ENCODE data around the gene THAP12. TPM values are rescaled to one million over a fixed set of nuclear protein-coding genes. Genes with fewer than 3 reads are reported as not detected.

The THAP12 gene
- total and polyA plus RNA-seq, 2 experiments from 2014 or later = 20.1 to 36.0 TPM

DNA sequence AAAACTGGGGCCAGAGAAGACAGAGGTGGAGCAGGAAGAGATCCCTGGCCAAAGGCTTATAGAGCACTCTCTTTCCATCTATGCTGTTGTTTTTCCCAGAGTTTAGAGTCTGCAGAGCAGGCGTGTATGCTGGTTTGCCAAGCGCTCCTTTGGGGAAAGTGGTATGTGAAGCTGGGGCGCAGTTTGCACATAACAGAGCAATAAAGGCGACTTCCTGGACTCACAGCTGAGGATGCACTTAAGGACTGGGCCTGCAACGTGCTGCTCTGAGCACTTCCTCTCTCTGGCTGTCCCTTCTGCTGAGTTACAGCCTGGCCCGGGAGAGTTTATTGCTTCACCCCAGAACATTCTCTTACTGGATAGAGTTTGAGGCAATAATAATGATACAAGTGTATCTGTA lies 41.7 kb downstream of the THAP12 start:
- Histone ChIP-seq H3K4me1 (ENCODE audit: insufficient read depth) (no peaks in the 10 kb centered on the region), H2AFZ (no peak overlapping the region), H3K4me3 (no peak overlapping the region), H3K9me2 (ENCODE audit: insufficient read depth) (no peaks in the 10 kb centered on the region), H3K27me3 (ENCODE audit: insufficient read depth) (no peaks in the 10 kb centered on the region), H4K20me1 (replicated peaks; ENCODE audit: insufficient read depth) (no peaks in the 10 kb centered on the region), H3K36me3 (ENCODE audit: insufficient read depth) (no peaks in the 10 kb centered on the region), H3K79me2 (replicated peaks; ENCODE audit: insufficient read depth) (no peaks in the 10 kb centered on the region), H3F3A (replicated peaks; ENCODE audit: low read depth) (no peaks in the 10 kb centered on the region), H3K4me2 (no peak overlapping the region), H3K27ac (ENCODE audit: low read depth) (no peak overlapping the region)
- no peak overlapping the region for H3K27ac Mint-ChIP-seq
- peaks cover 24% of the 10 kb centered on the region for H3K36me3 Mint-ChIP-seq (ENCODE audit: low read depth)
- H3K4me3 Mint-ChIP-seq = no peak overlapping the region
- H3K27me3 Mint-ChIP-seq (ENCODE audit: insufficient read depth, low read depth, poor library complexity) = peaks cover 3% of the 10 kb centered on the region
- TF ChIP-seq NANOG (IDR thresholded peaks at IDR 0.05; ENCODE audit: borderline replicate concordance) (no peak), ZNF331 (CRISPR knock-in tag; IDR thresholded peaks at IDR 0.05; ENCODE audit: low read depth) (no peak), EZH2phosphoT487 (IDR thresholded peaks at IDR 0.05; ENCODE audit: unreplicated experiment) (no peak), EZH2 (IDR thresholded peaks at IDR 0.05; ENCODE audit: low read depth, unreplicated experiment) (no peak)
- TF ChIP-seq, protein P1, sequence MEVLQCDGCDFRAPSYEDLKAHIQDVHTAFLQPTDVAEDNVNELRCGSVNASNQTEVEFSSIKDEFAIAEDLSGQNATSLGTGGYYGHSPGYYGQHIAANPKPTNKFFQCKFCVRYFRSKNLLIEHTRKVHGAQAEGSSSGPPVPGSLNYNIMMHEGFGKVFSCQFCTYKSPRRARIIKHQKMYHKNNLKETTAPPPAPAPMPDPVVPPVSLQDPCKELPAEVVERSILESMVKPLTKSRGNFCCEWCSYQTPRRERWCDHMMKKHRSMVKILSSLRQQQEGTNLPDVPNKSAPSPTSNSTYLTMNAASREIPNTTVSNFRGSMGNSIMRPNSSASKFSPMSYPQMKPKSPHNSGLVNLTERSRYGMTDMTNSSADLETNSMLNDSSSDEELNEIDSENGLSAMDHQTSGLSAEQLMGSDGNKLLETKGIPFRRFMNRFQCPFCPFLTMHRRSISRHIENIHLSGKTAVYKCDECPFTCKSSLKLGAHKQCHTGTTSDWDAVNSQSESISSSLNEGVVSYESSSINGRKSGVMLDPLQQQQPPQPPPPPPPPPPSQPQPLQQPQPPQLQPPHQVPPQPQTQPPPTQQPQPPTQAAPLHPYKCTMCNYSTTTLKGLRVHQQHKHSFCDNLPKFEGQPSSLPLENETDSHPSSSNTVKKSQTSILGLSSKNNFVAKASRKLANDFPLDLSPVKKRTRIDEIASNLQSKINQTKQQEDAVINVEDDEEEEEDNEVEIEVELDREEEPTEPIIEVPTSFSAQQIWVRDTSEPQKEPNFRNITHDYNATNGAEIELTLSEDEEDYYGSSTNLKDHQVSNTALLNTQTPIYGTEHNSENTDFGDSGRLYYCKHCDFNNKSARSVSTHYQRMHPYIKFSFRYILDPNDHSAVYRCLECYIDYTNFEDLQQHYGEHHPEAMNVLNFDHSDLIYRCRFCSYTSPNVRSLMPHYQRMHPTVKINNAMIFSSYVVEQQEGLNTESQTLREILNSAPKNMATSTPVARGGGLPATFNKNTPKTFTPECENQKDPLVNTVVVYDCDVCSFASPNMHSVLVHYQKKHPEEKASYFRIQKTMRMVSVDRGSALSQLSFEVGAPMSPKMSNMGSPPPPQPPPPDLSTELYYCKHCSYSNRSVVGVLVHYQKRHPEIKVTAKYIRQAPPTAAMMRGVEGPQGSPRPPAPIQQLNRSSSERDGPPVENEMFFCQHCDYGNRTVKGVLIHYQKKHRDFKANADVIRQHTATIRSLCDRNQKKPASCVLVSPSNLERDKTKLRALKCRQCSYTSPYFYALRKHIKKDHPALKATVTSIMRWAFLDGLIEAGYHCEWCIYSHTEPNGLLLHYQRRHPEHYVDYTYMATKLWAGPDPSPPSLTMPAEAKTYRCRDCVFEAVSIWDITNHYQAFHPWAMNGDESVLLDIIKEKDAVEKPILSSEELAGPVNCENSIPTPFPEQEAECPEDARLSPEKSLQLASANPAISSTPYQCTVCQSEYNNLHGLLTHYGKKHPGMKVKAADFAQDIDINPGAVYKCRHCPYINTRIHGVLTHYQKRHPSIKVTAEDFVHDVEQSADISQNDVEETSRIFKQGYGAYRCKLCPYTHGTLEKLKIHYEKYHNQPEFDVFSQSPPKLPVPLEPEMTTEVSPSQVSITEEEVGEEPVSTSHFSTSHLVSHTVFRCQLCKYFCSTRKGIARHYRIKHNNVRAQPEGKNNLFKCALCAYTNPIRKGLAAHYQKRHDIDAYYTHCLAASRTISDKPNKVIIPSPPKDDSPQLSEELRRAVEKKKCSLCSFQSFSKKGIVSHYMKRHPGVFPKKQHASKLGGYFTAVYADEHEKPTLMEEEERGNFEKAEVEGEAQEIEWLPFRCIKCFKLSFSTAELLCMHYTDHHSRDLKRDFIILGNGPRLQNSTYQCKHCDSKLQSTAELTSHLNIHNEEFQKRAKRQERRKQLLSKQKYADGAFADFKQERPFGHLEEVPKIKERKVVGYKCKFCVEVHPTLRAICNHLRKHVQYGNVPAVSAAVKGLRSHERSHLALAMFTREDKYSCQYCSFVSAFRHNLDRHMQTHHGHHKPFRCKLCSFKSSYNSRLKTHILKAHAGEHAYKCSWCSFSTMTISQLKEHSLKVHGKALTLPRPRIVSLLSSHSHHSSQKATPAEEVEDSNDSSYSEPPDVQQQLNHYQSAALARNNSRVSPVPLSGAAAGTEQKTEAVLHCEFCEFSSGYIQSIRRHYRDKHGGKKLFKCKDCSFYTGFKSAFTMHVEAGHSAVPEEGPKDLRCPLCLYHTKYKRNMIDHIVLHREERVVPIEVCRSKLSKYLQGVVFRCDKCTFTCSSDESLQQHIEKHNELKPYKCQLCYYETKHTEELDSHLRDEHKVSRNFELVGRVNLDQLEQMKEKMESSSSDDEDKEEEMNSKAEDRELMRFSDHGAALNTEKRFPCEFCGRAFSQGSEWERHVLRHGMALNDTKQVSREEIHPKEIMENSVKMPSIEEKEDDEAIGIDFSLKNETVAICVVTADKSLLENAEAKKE (CRISPR knock-in tag; IDR thresholded peaks at IDR 0.05) = no peak
- TF ChIP-seq, protein P2, sequence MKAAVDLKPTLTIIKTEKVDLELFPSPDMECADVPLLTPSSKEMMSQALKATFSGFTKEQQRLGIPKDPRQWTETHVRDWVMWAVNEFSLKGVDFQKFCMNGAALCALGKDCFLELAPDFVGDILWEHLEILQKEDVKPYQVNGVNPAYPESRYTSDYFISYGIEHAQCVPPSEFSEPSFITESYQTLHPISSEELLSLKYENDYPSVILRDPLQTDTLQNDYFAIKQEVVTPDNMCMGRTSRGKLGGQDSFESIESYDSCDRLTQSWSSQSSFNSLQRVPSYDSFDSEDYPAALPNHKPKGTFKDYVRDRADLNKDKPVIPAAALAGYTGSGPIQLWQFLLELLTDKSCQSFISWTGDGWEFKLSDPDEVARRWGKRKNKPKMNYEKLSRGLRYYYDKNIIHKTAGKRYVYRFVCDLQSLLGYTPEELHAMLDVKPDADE (IDR thresholded peaks at IDR 0.05) = no peak
- peaks cover 27% of the 10 kb centered on the region for H3K9me3 Mint-ChIP-seq
- ATAC-seq (no peak), DNase-seq (ENCODE audit: low spot score) (no peak)
- no peaks in the 10 kb centered on the region for H3K4me1 Mint-ChIP-seq
